Measurements from ENCODE around the gene TSHZ2.

- TF ChIP-seq GATA2 (IDR thresholded peaks at IDR 0.05; ENCODE audit: low read depth, low read length) (no peak), GATA3 (IDR thresholded peaks at IDR 0.05; ENCODE audit: low read depth, low read length) (no peak)
These were observed 244.3 kb downstream of the TSHZ2 start for GRCh38 chr20:53216478-53216855.
